Osteoblast (primary cell): ENCODE measurements around the gene GLRX5. TPM values are rescaled to one million over a fixed set of nuclear protein-coding genes. Genes with fewer than 3 reads are reported as not detected.

Experiments used
- DNase-seq: peaks from one replicate; pipeline ENCODE4 v3.0.0; 2011; ENCODE audit warnings: low spot score, mixed read lengths; ENCODE audit not compliant: insufficient read length; ENCODE audit errors: missing footprints
- H2AFZ ChIP-seq: 2 replicates; pipeline ENCODE4 v1.6.0; 2011; ENCODE audit warnings: mild to moderate bottlenecking, low read length
- H3K27ac ChIP-seq: 2 replicates; pipeline ENCODE4 v1.5.1; 2011; ENCODE audit warnings: mild to moderate bottlenecking, low read depth, low read length, moderate library complexity
- H3K27me3 ChIP-seq: 2 replicates; pipeline ENCODE4 v1.6.0; 2012; ENCODE audit warnings: mild to moderate bottlenecking, control low read depth, inconsistent platforms, low read length, moderate library complexity; ENCODE audit not compliant: insufficient read depth
- H3K36me3 ChIP-seq: 2 replicates; pipeline ENCODE4 v1.5.1; 2011; ENCODE audit warnings: mild to moderate bottlenecking, low read length, control low read depth, moderate library complexity; ENCODE audit not compliant: insufficient read depth
- H3K4me1 ChIP-seq: 2 replicates; pipeline ENCODE4 v1.5.1; 2011; ENCODE audit warnings: mild to moderate bottlenecking, low read length, control low read depth, moderate library complexity; ENCODE audit not compliant: insufficient read depth
- H3K4me2 ChIP-seq: 2 replicates; pipeline ENCODE4 v1.6.0; 2011; ENCODE audit warnings: mild to moderate bottlenecking, low read length; ENCODE audit not compliant: insufficient read depth
- H3K4me3 ChIP-seq: fragments of 200-600 bp; sonication (generic); 3 replicates; pipeline ENCODE4 v1.5.1; 2012; ENCODE audit warnings: mild to moderate bottlenecking, low read length, inconsistent platforms; ENCODE audit not compliant: insufficient read depth
- H3K79me2 ChIP-seq: 2 replicates; pipeline ENCODE4 v1.6.0; 2012; ENCODE audit warnings: mild to moderate bottlenecking, low read length, control low read depth, inconsistent platforms; ENCODE audit not compliant: insufficient read depth
- H3K9me3 ChIP-seq: 2 replicates; pipeline ENCODE4 v1.5.1; 2011; ENCODE audit warnings: low read depth, low read length, control low read depth
- H4K20me1 ChIP-seq: 2 replicates; pipeline ENCODE4 v1.6.0; 2012; ENCODE audit warnings: mild to moderate bottlenecking, low read length, control low read depth; ENCODE audit not compliant: insufficient read depth
- CTCF ChIP-seq: IDR thresholded peaks from 2 replicates; pipeline ENCODE4 v1.5.1; 2011; ENCODE audit warnings: mild to moderate bottlenecking, low read depth, low read length, moderate library complexity; ENCODE audit errors: extremely low read depth
- total RNA-seq: library from RNA; depleted of rRNA; stranded (reverse); fragments of >200 nt; gene quantifications from 2 replicates; pipeline ENCODE4 v1.2.3, GENCODE V29; 2012

Gene GLRX5
- total RNA-seq, 1 donor = 19.9 TPM

- Histone ChIP-seq H2AFZ (no peak overlapping the region), H3K27ac (no peak overlapping the region), H3K36me3 (no peaks in the 10 kb centered on the region), H3K4me3 (no peak overlapping the region), H3K9me3 (no peaks in the 10 kb centered on the region), H4K20me1 (no peaks in the 10 kb centered on the region), H3K4me1 (peaks cover 17% of the 10 kb centered on the region), H3K27me3 (no peaks in the 10 kb centered on the region), H3K79me2 (peaks cover 27% of the 10 kb centered on the region), H3K4me2 (no peak overlapping the region)
- no peak for TF ChIP-seq CTCF
- DNase-seq = no peak
Observed at GRCh38 chr14:95494456-95494855, 40.4 kb upstream of the GLRX5 start.

GRCh38 chr14:95495076-95495475, 39.8 kb upstream of the GLRX5 start:
- Histone ChIP-seq H3K4me2 (no peak overlapping the region), H3K4me3 (no peak overlapping the region), H3K79me2 (peaks cover 28% of the 10 kb centered on the region), H3K36me3 (no peaks in the 10 kb centered on the region), H4K20me1 (no peaks in the 10 kb centered on the region), H3K27ac (no peak overlapping the region), H3K4me1 (peaks cover 17% of the 10 kb centered on the region), H2AFZ (no peak overlapping the region), H3K9me3 (no peaks in the 10 kb centered on the region), H3K27me3 (no peaks in the 10 kb centered on the region)
- no peak for TF ChIP-seq CTCF
- DNase-seq = no peak

- no peak overlapping the region for H2AFZ ChIP-seq
- no peaks in the 10 kb centered on the region for H3K27me3 ChIP-seq
- H3K79me2 ChIP-seq = peaks cover 33% of the 10 kb centered on the region
- no peak for DNase-seq
- H3K36me3 ChIP-seq = no peaks in the 10 kb centered on the region
- H3K4me1 ChIP-seq = peaks cover 19% of the 10 kb centered on the region
- H3K4me3 ChIP-seq = no peak overlapping the region
- no peak overlapping the region for H3K4me2 ChIP-seq
- H3K27ac ChIP-seq = no peak overlapping the region
- H4K20me1 ChIP-seq = no peaks in the 10 kb centered on the region
- TF ChIP-seq CTCF = no peak
- no peaks in the 10 kb centered on the region for H3K9me3 ChIP-seq
Observed at GRCh38 chr14:95495538-95496025, 39.3 kb upstream of the GLRX5 start.

GRCh38 chr14:95496111-95496681, 38.7 kb upstream of the GLRX5 start:
- H3K9me3 ChIP-seq = no peaks in the 10 kb centered on the region
- no peak for TF ChIP-seq CTCF
- peak overlapping the region; percentile 7 for H2AFZ ChIP-seq
- H3K4me2 ChIP-seq = no peak overlapping the region
- H3K27me3 ChIP-seq = no peaks in the 10 kb centered on the region
- no peaks in the 10 kb centered on the region for H4K20me1 ChIP-seq
- H3K36me3 ChIP-seq = no peaks in the 10 kb centered on the region
- peak overlapping the region; percentile 3 for H3K27ac ChIP-seq
- H3K4me1 ChIP-seq = peaks cover 24% of the 10 kb centered on the region
- H3K79me2 ChIP-seq = peaks cover 29% of the 10 kb centered on the region
- DNase-seq = peak; percentile 80
- no peak overlapping the region for H3K4me3 ChIP-seq
